Stomach (tissue), 9 donors: ENCODE measurements around the gene GAL3ST3. TPM values are rescaled to one million over a fixed set of nuclear protein-coding genes. Genes with fewer than 3 reads are reported as not detected.

ENCODE experiments used
- DNase-seq, 2 donors: peaks; one replicate each; pipeline versions ENCODE4 v3.0.0 to v3.0.0-alpha.2; 2013 to 2019
- H3K27ac ChIP-seq, 5 donors: fragments of 200-600 bp in 4 of 5; sonication (generic) in 4 of 5; one replicate each; pipeline ENCODE4 v1.5.1; 2013 to 2019; ENCODE audit warnings: mild to moderate bottlenecking in 1 of 5, moderate library complexity in 1 of 5
- H3K27me3 ChIP-seq, 3 donors: fragments of 200-600 bp; sonication (generic); one replicate each; pipeline ENCODE4 v1.5.1; 2017 to 2019; ENCODE audit warnings: mixed run types in 1 of 3
- H3K36me3 ChIP-seq, 4 donors: fragments of 200-600 bp; sonication (generic); 1 replicate in 3 of 4; 2 replicates in 1 of 4; pipeline ENCODE4 v1.5.1; 2016 to 2019
- H3K4me1 ChIP-seq, 4 donors: fragments of 200-600 bp; sonication (generic); one replicate each; pipeline ENCODE4 v1.5.1; 2016 to 2019
- H3K4me3 ChIP-seq, 4 donors: fragments of 200-600 bp; sonication (generic) in 3 of 4; one replicate each; pipeline ENCODE4 v1.5.1; 2016 to 2019; ENCODE audit warnings: mild to moderate bottlenecking in 1 of 4
- H3K9me3 ChIP-seq, 4 donors: fragments of 200-600 bp; sonication (generic); one replicate each; pipeline ENCODE4 v1.5.1; 2016 to 2019
- CTCF ChIP-seq, 7 experiments: fragments of 450-650 bp in 4 of 7; fragments of 200-600 bp in 3 of 7; sonication (generic) in 3 of 7; IDR thresholded peaks; one replicate each; pipeline ENCODE4 v1.5.1; 2016 to 2019; ENCODE audit warnings: antibody characterized with exemption in 7 of 7, control low read depth in 2 of 7, mild to moderate bottlenecking in 1 of 7
- EP300 ChIP-seq: sonication (generic); formaldehyde crosslinking; IDR thresholded peaks from one replicate; pipeline ENCODE4 v1.6.1; 2017; ENCODE audit warnings: antibody characterized with exemption
- POLR2A ChIP-seq, 4 donors: fragments of 450-650 bp; IDR thresholded peaks; one replicate each; pipeline ENCODE4 v1.6.1; 2016; ENCODE audit warnings: antibody characterized with exemption in 4 of 4, control low read depth in 2 of 4, mild to moderate bottlenecking in 1 of 4, moderate library complexity in 1 of 4
- POLR2AphosphoS5 ChIP-seq, 3 donors: sonication (generic); formaldehyde crosslinking; IDR thresholded peaks; one replicate each; pipeline ENCODE4 v1.6.1; 2016; ENCODE audit warnings: antibody characterized with exemption in 3 of 3
- WGBS, 5 donors: extraction: QIAGEN DNeasy Blood & Tissue Kit in 3 of 5; methylation state at CpG; one replicate each; pipeline versions ENCODE4 v1.1.5 to v1.1.7; 2013 to 2018; 5-methylcytosine and 5-hydroxymethylcytosine counted together
- intact Hi-C: fragments of 100-400 bp; cut with DNase I; formaldehyde crosslinking; loops from one replicate; pipeline ENCODE4 v1.15.1; 2023; ENCODE audit warnings: low total_unique reads
- polyA plus RNA-seq, 3 donors: library from polyadenylated mRNA; stranded (reverse); fragments of 200-250 nt; gene quantifications; one replicate each; pipeline ENCODE4 v1.2.3, GENCODE V29; 2013
- total RNA-seq, 5 donors: library from RNA; depleted of rRNA; stranded (reverse); fragments of >200 nt; gene quantifications; one replicate each; pipeline versions ENCODE4 v1.1.0 to v1.2.3, GENCODE V29; 2014 to 2016
- donor health status: healthy with polysubstance abuse.
- donor health status: Bipolar disorder and iron deficiency.
- donor health status: healthy.

The GAL3ST3 gene
- total and polyA plus RNA-seq, 8 donors: not detected

- TF ChIP-seq EP300 (no peak), POLR2AphosphoS5 (IDR thresholded peaks at IDR 0.05) (no peak), CTCF (IDR thresholded peaks at IDR 0.05) (no peak), POLR2A (IDR thresholded peaks at IDR 0.05) (no peak)
- no peak overlapping the region for H3K4me3 ChIP-seq
- 88 to 96% (median 93%) methylated on average over 2 of the region's 2 CpGs for WGBS, 5 donors
- peaks cover 0 to 5% (median 4%) of the 10 kb centered on the region in 4 donors for H3K4me1 ChIP-seq
- H3K9me3 ChIP-seq: no peaks in the 10 kb centered on the region
- no peak for DNase-seq
- intact Hi-C loops: no loop called here
- H3K36me3 ChIP-seq: peaks cover 88 to 100% (median 100%) of the 10 kb centered on the region in 4 donors
- H3K27me3 ChIP-seq: no peaks in the 10 kb centered on the region
- H3K27ac ChIP-seq: no peak overlapping the region
Measured at GRCh38 chr11:66062408-66062807, 13.4 kb upstream of the GAL3ST3 start.

- 81 to 87% (median 83%) methylated on average over 6 of the region's 6 CpGs for WGBS, 5 donors
- no peaks in the 10 kb centered on the region for H3K27me3 ChIP-seq
- DNase-seq: no peak
- H3K4me3 ChIP-seq: no peak overlapping the region
- no peak overlapping the region for H3K27ac ChIP-seq
- H3K9me3 ChIP-seq: no peaks in the 10 kb centered on the region
- peaks cover 89 to 100% (median 100%) of the 10 kb centered on the region in 4 donors for H3K36me3 ChIP-seq
- TF ChIP-seq CTCF (IDR thresholded peaks at IDR 0.05) (no peak), POLR2AphosphoS5 (IDR thresholded peaks at IDR 0.05) (no peak), EP300 (no peak), POLR2A (IDR thresholded peaks at IDR 0.05) (no peak)
- no peaks in the 10 kb centered on the region for H3K4me1 ChIP-seq
- intact Hi-C loops: no loop called here
Measured at GRCh38 chr11:66061268-66061667, 12.3 kb upstream of the GAL3ST3 start.

GRCh38 chr11:66059966-66060680 is 11.2 kb upstream of the GAL3ST3 start:
- intact Hi-C loops: no loop called here
- peaks cover 0 to 6% (median 0%) of the 10 kb centered on the region in 4 donors for H3K4me1 ChIP-seq
- H3K36me3 ChIP-seq: peaks cover 97 to 100% (median 100%) of the 10 kb centered on the region in 4 donors
- no peak overlapping the region for H3K4me3 ChIP-seq
- no peak for DNase-seq
- no peak for TF ChIP-seq CTCF (IDR thresholded peaks at IDR 0.05)
- TF ChIP-seq POLR2A (IDR thresholded peaks at IDR 0.05): no peak
- TF ChIP-seq POLR2AphosphoS5 (IDR thresholded peaks at IDR 0.05): no peak
- TF ChIP-seq EP300: no peak
- no peaks in the 10 kb centered on the region for H3K9me3 ChIP-seq
- no peaks in the 10 kb centered on the region for H3K27me3 ChIP-seq
- H3K27ac ChIP-seq: no peak overlapping the region
- 72 to 81% (median 78%) methylated on average over 8 of the region's 8 CpGs for WGBS, 5 donors

GRCh38 chr11:66056501-66056900 is 7.5 kb upstream of the GAL3ST3 start:
- 58 to 77% (median 67%) methylated on average over 7 of the region's 7 CpGs for WGBS, 5 donors
- intact Hi-C loops: no loop called here
- H3K27me3 ChIP-seq: no peaks in the 10 kb centered on the region
- no peaks in the 10 kb centered on the region for H3K9me3 ChIP-seq
- H3K27ac ChIP-seq: no peak overlapping the region
- no peak overlapping the region for H3K4me3 ChIP-seq
- no peak for DNase-seq
- no peak for TF ChIP-seq POLR2AphosphoS5 (IDR thresholded peaks at IDR 0.05)
- no peak for TF ChIP-seq CTCF (IDR thresholded peaks at IDR 0.05)
- TF ChIP-seq EP300: no peak
- no peak for TF ChIP-seq POLR2A (IDR thresholded peaks at IDR 0.05)
- peaks cover 18 to 34% (median 20%) of the 10 kb centered on the region in 4 donors for H3K4me1 ChIP-seq
- peaks cover 73 to 82% (median 78%) of the 10 kb centered on the region in 4 donors for H3K36me3 ChIP-seq
